ENCODE results near the gene AK3. TPM values are rescaled to one million over a fixed set of nuclear protein-coding genes. Genes with fewer than 3 reads are reported as not detected.
"Not testable (repeated sequence)": the region's sequence is repeated elsewhere in the genome, so short reads cannot be mapped to it uniquely, and the experiment has no call there.

The AK3 gene
- 31.8 TPM for polyA plus RNA-seq (2013, experiment 1 of 4)
- 33.1 TPM for polyA plus RNA-seq (2013, experiment 2 of 4)
- 29.8 TPM for polyA plus RNA-seq (2013, experiment 3 of 4)
- 31.7 TPM for polyA plus RNA-seq (2013, experiment 4 of 4)

- H3K36me3 ChIP-seq (ENCODE audit: control insufficient read depth, insufficient read depth, low read length): no peaks in the 10 kb centered on the region
- H3K9me3 ChIP-seq (ENCODE audit: control insufficient read depth, low read length): no peaks in the 10 kb centered on the region
- H3K4me1 ChIP-seq (ENCODE audit: control insufficient read depth, insufficient read depth, low read length): no peaks in the 10 kb centered on the region
- 0% methylated on average over 84 of the region's 84 CpGs for WGBS, 2 experiments
- H3K4me3 ChIP-seq (ENCODE audit: insufficient read depth, low read depth, low read length): peak within 1 kb of the TSS; percentile 62
- H3K27me3 ChIP-seq (ENCODE audit: control insufficient read depth, insufficient read depth, low read length, poor library complexity, severe bottlenecking): peaks cover 7% of the 10 kb centered on the region
- peak within 1 kb of the TSS; percentile 36 for H3K27ac ChIP-seq (ENCODE audit: insufficient read depth, low read depth, low read length, poor library complexity, severe bottlenecking)
These were observed at the start of gene AK3 for GRCh38 chr9:4740638-4741364. Gene AK3, minus strand, starts transcription at chr9:4741202. Its CDS starts 115 bp downstream, at chr9:4741087.

- Histone ChIP-seq H3K9me3 (ENCODE audit: control insufficient read depth, low read length) (no peaks in the 10 kb centered on the region), H3K4me3 (ENCODE audit: insufficient read depth, low read depth, low read length) (no peak overlapping the region), H3K27me3 (ENCODE audit: control insufficient read depth, insufficient read depth, low read length, poor library complexity, severe bottlenecking) (no peaks in the 10 kb centered on the region), H3K27ac (ENCODE audit: insufficient read depth, low read depth, low read length, poor library complexity, severe bottlenecking) (no peak overlapping the region), H3K36me3 (ENCODE audit: control insufficient read depth, insufficient read depth, low read length) (no peaks in the 10 kb centered on the region), H3K4me1 (ENCODE audit: control insufficient read depth, insufficient read depth, low read length) (no peaks in the 10 kb centered on the region)
- 86 to 94% methylated on average over 5 of the region's 6 CpGs for WGBS, 2 experiments
These were observed 47.7 kb upstream of the AK3 start for GRCh38 chr9:4788703-4789102.

GRCh38 chr9:4787876-4788275 is 46.9 kb upstream of the AK3 start:
- H3K36me3 ChIP-seq (ENCODE audit: control insufficient read depth, insufficient read depth, low read length): no peaks in the 10 kb centered on the region
- H3K4me1 ChIP-seq (ENCODE audit: control insufficient read depth, insufficient read depth, low read length): no peaks in the 10 kb centered on the region
- H3K4me3 ChIP-seq (ENCODE audit: insufficient read depth, low read depth, low read length): no peak overlapping the region
- no peaks in the 10 kb centered on the region for H3K9me3 ChIP-seq (ENCODE audit: control insufficient read depth, low read length)
- no peaks in the 10 kb centered on the region for H3K27me3 ChIP-seq (ENCODE audit: control insufficient read depth, insufficient read depth, low read length, poor library complexity, severe bottlenecking)
- H3K27ac ChIP-seq (ENCODE audit: insufficient read depth, low read depth, low read length, poor library complexity, severe bottlenecking): no peak overlapping the region
- WGBS, 2 experiments: 85 to 95% methylated on average over 1 of the region's 1 CpG

- Histone ChIP-seq H3K27me3 (ENCODE audit: control insufficient read depth, insufficient read depth, low read length, poor library complexity, severe bottlenecking) (no peaks in the 10 kb centered on the region), H3K36me3 (ENCODE audit: control insufficient read depth, insufficient read depth, low read length) (no peaks in the 10 kb centered on the region), H3K4me1 (ENCODE audit: control insufficient read depth, insufficient read depth, low read length) (no peaks in the 10 kb centered on the region), H3K27ac (ENCODE audit: insufficient read depth, low read depth, low read length, poor library complexity, severe bottlenecking) (no peak overlapping the region), H3K4me3 (ENCODE audit: insufficient read depth, low read depth, low read length) (no peak overlapping the region), H3K9me3 (ENCODE audit: control insufficient read depth, low read length) (no peaks in the 10 kb centered on the region)
- 95 to 97% methylated on average over 4 of the region's 4 CpGs for WGBS, 2 experiments
These were observed 45.6 kb upstream of the AK3 start for GRCh38 chr9:4786599-4786998.

- Histone ChIP-seq H3K27ac (ENCODE audit: insufficient read depth, low read depth, low read length, poor library complexity, severe bottlenecking) (no peak overlapping the region), H3K27me3 (ENCODE audit: control insufficient read depth, insufficient read depth, low read length, poor library complexity, severe bottlenecking) (no peaks in the 10 kb centered on the region), H3K4me3 (ENCODE audit: insufficient read depth, low read depth, low read length) (no peak overlapping the region), H3K4me1 (ENCODE audit: control insufficient read depth, insufficient read depth, low read length) (no peaks in the 10 kb centered on the region), H3K36me3 (ENCODE audit: control insufficient read depth, insufficient read depth, low read length) (no peaks in the 10 kb centered on the region), H3K9me3 (ENCODE audit: control insufficient read depth, low read length) (no peaks in the 10 kb centered on the region)
- 100% methylated on average over 1 of the region's 2 CpGs; no CpG with 5 or more reads in 1 of the 2 experiments for WGBS, 2 experiments
These were observed 43.4 kb upstream of the AK3 start for GRCh38 chr9:4784403-4784802.

GRCh38 chr9:4783191-4783590 is 42.2 kb upstream of the AK3 start:
- not testable (repeated sequence) for H3K9me3 ChIP-seq (ENCODE audit: control insufficient read depth, low read length); H3K4me1 ChIP-seq (ENCODE audit: control insufficient read depth, insufficient read depth, low read length); H3K27ac ChIP-seq (ENCODE audit: insufficient read depth, low read depth, low read length, poor library complexity, severe bottlenecking); H3K27me3 ChIP-seq (ENCODE audit: control insufficient read depth, insufficient read depth, low read length, poor library complexity, severe bottlenecking); H3K36me3 ChIP-seq (ENCODE audit: control insufficient read depth, insufficient read depth, low read length); H3K4me3 ChIP-seq (ENCODE audit: insufficient read depth, low read depth, low read length)
- 86 to 88% methylated on average over 4 of the region's 4 CpGs for WGBS, 2 experiments

- no peak overlapping the region for H3K27ac ChIP-seq (ENCODE audit: insufficient read depth, low read depth, low read length, poor library complexity, severe bottlenecking)
- H3K4me1 ChIP-seq (ENCODE audit: control insufficient read depth, insufficient read depth, low read length): no peaks in the 10 kb centered on the region
- no peaks in the 10 kb centered on the region for H3K27me3 ChIP-seq (ENCODE audit: control insufficient read depth, insufficient read depth, low read length, poor library complexity, severe bottlenecking)
- WGBS, 2 experiments: 90 to 91% methylated on average over 2 of the region's 2 CpGs
- H3K4me3 ChIP-seq (ENCODE audit: insufficient read depth, low read depth, low read length): no peak overlapping the region
- H3K36me3 ChIP-seq (ENCODE audit: control insufficient read depth, insufficient read depth, low read length): no peaks in the 10 kb centered on the region
- no peaks in the 10 kb centered on the region for H3K9me3 ChIP-seq (ENCODE audit: control insufficient read depth, low read length)
These were observed 40.4 kb upstream of the AK3 start for GRCh38 chr9:4781408-4781807.

- Histone ChIP-seq H3K36me3 (ENCODE audit: control insufficient read depth, insufficient read depth, low read length) (no peaks in the 10 kb centered on the region), H3K27me3 (ENCODE audit: control insufficient read depth, insufficient read depth, low read length, poor library complexity, severe bottlenecking) (no peaks in the 10 kb centered on the region), H3K4me3 (ENCODE audit: insufficient read depth, low read depth, low read length) (no peak overlapping the region), H3K9me3 (ENCODE audit: control insufficient read depth, low read length) (no peaks in the 10 kb centered on the region), H3K27ac (ENCODE audit: insufficient read depth, low read depth, low read length, poor library complexity, severe bottlenecking) (no peak overlapping the region), H3K4me1 (ENCODE audit: control insufficient read depth, insufficient read depth, low read length) (no peaks in the 10 kb centered on the region)
- WGBS, 2 experiments: 94 to 95% methylated on average over 1 of the region's 1 CpG
These were observed 39.6 kb upstream of the AK3 start for GRCh38 chr9:4780651-4781050.

- H3K27ac ChIP-seq (ENCODE audit: insufficient read depth, low read depth, low read length, poor library complexity, severe bottlenecking); H3K36me3 ChIP-seq (ENCODE audit: control insufficient read depth, insufficient read depth, low read length); H3K4me1 ChIP-seq (ENCODE audit: control insufficient read depth, insufficient read depth, low read length); H3K9me3 ChIP-seq (ENCODE audit: control insufficient read depth, low read length); H3K4me3 ChIP-seq (ENCODE audit: insufficient read depth, low read depth, low read length); H3K27me3 ChIP-seq (ENCODE audit: control insufficient read depth, insufficient read depth, low read length, poor library complexity, severe bottlenecking): not testable (repeated sequence)
- 88 to 100% methylated on average over 2 of the region's 2 CpGs for WGBS, 2 experiments
These were observed 34.0 kb upstream of the AK3 start for GRCh38 chr9:4774958-4775357.

GRCh38 chr9:4774209-4774608 is 33.2 kb upstream of the AK3 start:
- Histone ChIP-seq H3K9me3 (ENCODE audit: control insufficient read depth, low read length) (no peaks in the 10 kb centered on the region), H3K27me3 (ENCODE audit: control insufficient read depth, insufficient read depth, low read length, poor library complexity, severe bottlenecking) (no peaks in the 10 kb centered on the region), H3K27ac (ENCODE audit: insufficient read depth, low read depth, low read length, poor library complexity, severe bottlenecking) (no peak overlapping the region), H3K36me3 (ENCODE audit: control insufficient read depth, insufficient read depth, low read length) (no peaks in the 10 kb centered on the region), H3K4me1 (ENCODE audit: control insufficient read depth, insufficient read depth, low read length) (no peaks in the 10 kb centered on the region), H3K4me3 (ENCODE audit: insufficient read depth, low read depth, low read length) (no peak overlapping the region)
- 92 to 93% methylated on average over 1 of the region's 1 CpG for WGBS, 2 experiments

All from ectodermal cell (in vitro differentiated cells).